Left ventricle myocardium superior (tissue), 1 donor: ENCODE data around the gene SLC24A1. TPM values are rescaled to one million over a fixed set of nuclear protein-coding genes. Genes with fewer than 3 reads are reported as not detected.

ENCODE experiments used
- ATAC-seq: fragments of 200-7000 bp; cut with Tn5 transposase; one replicate; pipeline ENCODE4 v1.9.1; 2020; ENCODE audit warnings: mild to moderate bottlenecking, moderate library complexity
- DNase-seq: peaks from one replicate; pipeline ENCODE4 v3.0.0-alpha.2; 2020
- intact Hi-C: fragments of 100-400 bp; cut with micrococcal nuclease; formaldehyde crosslinking; loops from one replicate; pipeline ENCODE4 v1.11.0; 2022
- total RNA-seq: library from RNA; stranded (reverse); fragmentation: NEBNext Ultra II Directional; extraction: Animal tissue kit (Norgen Biotek cat#: 25700); gene quantifications from one replicate; pipeline ENCODE4 v1.2.1, GENCODE V29; 2021
- donor health status: DM: no; HTN: yes; CAD: no; lungs with severe emphysema.

Gene SLC24A1
- total RNA-seq, 1 donor from 2014 or later = 1.7 TPM

DNA sequence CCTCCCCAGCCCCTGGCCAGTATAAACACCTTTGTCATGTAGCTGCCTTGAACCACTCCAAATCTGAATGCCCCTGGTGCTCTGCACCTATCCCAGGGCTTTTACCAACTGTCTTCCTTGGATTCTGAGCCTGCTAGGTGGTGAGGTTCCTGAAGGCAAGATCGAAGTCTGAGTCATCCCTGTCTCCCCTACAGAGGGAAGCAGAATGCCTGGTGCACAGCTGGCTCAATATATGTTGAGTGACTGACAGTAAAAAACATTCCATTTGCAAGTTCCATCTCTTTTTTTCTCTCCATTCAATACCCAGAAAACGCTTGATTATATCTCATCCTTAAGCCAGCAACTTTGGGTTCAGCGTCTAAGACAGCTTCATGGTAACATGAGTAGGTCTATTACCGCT lies 24.7 kb downstream of the SLC24A1 start:
- ATAC-seq (no peak), DNase-seq (no peak)
- intact Hi-C loops = no loop called here

DNA sequence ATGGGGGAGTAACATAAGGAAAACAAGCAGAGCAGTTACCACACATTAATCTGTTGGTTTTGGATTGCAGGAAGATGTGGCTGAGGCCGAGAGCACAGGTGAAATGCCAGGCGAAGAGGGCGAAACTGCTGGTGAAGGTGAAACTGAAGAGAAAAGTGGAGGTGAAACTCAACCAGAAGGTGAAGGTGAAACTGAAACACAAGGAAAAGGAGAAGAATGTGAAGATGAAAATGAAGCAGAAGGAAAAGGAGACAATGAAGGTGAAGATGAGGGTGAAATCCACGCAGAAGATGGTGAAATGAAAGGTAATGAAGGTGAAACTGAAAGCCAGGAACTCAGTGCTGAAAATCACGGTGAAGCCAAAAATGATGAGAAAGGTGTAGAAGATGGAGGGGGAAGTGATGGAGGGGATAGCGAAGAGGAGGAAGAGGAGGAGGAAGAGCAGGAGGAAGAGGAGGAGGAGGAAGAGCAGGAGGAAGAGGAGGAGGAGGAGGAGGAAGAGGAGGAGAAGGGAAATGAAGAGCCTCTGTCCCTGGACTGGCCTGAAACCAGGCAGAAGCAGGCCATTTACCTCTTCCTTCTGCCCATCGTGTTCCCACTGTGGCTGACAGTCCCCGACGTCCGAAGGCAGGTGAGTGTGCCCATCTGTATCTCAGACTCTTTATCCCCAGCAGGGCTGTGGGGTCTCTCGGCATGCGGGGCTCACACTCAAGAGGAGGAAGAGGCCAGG lies 28.7 kb downstream of the SLC24A1 start:
- ATAC-seq = no peak
- intact Hi-C loops = no loop called here
- no peak for DNase-seq

DNA sequence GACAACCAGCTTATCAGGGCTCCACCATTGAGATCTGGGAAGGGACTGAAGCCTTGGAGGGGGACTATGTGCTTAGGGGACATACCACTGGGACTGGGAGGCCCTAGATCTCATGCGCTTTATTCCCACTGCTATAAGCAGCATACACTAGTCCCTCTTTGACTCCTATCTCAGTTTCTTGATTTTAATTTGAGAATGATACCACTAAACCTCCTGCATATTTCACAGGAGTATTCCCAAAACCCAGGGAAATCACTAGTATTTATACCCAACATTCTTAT lies 29.2 kb downstream of the SLC24A1 start:
- DNase-seq (no peak), ATAC-seq (no peak)
- intact Hi-C loops = no loop called here

DNA sequence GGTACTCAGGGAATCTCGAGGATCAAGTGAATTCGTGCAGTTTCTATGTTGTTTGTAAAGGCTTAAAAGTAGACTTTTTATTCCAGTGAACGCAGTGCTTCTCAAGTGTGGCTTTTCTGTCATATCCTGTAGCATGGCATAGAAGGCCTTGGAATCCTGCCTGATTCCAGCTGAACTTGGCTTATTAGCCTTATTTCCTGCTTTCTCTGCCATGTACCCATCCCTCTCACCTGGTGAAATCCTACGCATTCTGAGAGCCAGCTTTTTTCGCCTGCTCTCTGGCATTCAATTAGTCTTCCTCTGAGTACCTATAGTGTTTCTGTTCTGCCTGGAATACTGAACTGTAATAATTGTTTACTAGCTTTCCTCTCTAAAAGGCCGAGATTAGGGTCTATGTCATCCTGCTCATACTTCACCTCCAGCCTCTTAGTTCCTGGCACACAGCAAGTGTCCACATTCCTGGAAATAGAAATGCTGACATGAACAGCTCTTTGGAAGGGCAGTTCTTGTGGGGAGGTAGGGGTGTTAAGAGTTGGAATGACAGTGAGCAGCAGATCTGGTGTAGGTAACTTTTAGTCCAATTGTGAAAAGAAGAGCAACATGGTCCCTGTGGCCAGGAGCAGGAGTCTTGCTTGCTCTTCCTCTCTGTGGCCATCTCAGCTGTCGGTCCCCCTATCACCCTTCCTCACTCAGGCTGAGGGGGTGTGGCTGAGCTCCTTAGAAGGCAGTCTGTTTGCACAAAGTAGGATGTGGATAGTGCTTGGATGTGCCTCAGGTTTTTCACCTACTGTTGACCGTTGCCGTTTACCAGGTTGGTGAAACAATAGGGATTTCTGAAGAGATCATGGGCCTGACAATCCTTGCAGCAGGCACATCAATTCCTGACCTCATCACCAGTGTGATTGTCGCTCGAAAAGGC lies 30.4 kb downstream of the SLC24A1 start:
- intact Hi-C loops = no loop called here
- DNase-seq (no peak), ATAC-seq (peak; percentile 45)

DNA sequence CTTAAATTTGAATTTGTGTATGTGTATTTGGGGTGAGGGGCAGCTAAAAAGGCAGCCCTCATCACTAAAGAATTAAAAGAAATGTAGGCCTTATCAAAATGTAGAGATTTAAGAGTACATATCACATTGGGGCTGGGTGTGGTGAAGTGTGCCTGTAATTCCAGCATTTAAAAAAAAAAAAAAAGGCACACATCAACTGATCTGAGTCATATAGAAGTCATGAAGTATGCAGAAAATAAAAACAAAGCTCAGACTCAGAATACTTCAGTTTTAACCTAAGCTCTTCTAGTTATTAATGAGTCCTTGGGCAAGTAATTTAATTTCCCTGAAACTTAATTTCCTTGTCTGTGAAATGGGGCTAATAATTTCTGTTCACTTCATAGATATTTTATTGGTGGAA lies 31.6 kb downstream of the SLC24A1 start:
- ATAC-seq (no peak), DNase-seq (no peak)
- intact Hi-C loops = no loop called here

DNA sequence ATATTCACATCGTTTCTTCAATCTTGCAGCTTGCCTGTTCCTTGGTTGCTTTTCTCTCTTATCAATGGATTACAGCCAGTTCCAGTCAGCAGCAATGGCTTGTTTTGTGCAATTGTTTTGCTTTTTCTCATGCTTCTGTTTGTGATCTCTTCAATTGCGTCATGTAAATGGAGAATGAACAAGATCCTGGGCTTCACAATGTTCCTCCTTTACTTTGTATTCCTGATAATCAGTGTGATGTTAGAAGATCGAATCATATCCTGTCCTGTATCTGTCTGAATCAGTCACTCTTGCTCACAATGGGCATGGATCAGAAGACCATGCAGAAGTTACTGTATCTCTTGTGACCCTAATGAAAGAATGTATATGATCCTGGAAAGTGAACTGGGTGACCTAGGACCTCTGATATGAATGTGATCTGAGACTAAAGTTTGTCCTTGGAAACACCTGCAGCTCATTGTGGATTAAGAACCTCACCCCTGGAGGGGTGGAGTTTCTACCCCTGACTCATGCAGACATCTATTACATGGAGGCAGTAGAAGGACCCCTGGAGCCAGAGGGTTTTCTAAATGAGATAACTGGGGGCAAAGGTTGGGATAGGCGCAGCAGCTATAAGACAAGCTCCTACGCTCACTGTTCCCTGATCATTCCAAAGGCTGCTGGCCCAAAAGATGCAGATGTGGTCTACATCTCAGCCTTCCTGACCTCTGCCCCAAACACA lies 32.2 kb downstream of the SLC24A1 start:
- ATAC-seq = no peak

DNA sequence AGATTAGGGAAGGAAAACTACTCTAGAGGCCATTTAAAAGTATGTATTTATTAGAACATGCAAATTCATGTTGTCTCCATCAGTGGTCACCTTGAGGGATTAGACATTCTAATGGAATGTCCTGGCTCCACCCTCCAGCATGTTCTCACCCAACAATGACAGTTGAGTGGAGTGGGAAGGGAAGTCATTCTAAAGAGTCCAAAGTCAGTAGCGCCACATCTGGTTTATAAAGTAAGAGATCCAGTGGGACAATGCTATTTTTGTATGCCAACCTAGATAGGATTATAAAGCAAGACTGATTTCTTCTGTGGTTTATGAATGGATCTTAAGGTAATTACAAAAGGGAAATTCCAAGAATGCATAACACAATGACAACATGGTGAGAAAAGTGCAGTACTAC lies 33.3 kb downstream of the SLC24A1 start:
- DNase-seq (no peak), ATAC-seq (no peak)
- intact Hi-C loops = no loop called here

More for the DNA sequence above, 32.2 kb downstream of the SLC24A1 start:
- intact Hi-C loops = no loop called here
- DNase-seq = no peak

DNA sequence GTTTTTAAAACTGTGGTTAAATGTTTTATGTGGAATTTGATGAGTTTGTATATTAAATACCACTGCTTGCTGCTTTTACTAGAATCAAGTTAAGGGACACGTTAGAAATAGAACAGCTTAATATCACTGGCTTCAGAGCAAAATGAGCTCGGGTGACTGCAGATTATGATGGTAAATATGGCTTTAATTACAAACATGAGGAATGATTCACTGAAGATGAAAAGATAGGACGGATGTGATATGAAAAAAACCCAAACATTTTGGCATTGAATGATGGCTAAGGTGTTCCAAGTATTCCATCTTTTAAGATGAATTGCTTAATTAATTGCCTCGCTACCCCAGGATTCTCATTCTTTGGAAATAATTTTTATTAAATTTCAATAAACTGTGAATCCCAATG lies 33.7 kb downstream of the SLC24A1 start:
- intact Hi-C loops = no loop called here
- no peak for DNase-seq
- no peak for ATAC-seq

DNA sequence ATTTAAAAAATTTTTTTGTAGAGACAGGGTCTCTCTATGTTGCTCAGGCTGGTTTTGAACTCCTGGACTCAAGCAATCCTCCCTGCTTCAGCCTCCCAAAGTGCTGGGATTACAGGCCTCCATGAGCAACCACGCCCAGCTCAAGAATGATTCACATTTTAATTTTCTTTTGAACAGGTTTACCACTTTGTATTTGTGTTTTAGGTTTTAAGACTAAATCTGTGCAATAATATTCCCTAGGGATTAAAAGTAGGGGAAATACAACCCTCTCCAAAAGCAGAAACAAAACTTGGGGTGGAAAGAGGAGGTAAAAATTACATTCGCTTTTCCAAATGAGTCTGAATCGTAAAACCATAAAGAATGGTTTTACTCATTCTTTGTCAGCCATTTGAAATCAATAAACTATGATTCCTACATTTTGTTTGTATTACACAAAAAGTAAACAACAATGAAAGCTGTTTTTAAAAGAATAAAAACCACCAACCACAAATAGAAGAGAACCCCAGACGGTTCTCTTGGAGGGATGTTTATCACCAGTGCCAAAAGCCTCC lies 37.8 kb downstream of the SLC24A1 start:
- intact Hi-C loops = no loop called here
- ATAC-seq (no peak), DNase-seq (no peak)

DNA sequence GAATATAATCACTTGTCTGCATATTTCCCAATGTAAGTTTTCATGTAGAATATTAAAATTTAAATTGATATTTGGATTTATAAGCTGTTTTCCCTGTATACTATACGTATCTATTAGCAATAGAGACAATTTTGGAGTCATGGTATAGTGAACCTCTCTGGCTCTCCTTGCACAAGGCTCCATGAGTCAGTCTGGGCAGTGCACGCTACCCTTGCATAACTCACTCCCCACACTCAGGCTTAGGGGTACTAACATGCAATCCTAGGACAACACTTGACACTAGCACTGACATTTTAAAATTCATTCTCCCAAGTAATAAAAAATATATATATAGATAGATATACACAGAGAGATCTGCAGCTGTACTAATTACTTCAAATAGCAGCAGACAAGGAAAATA lies 39.2 kb downstream of the SLC24A1 start:
- intact Hi-C loops = no loop called here
- ATAC-seq = no peak

DNA sequence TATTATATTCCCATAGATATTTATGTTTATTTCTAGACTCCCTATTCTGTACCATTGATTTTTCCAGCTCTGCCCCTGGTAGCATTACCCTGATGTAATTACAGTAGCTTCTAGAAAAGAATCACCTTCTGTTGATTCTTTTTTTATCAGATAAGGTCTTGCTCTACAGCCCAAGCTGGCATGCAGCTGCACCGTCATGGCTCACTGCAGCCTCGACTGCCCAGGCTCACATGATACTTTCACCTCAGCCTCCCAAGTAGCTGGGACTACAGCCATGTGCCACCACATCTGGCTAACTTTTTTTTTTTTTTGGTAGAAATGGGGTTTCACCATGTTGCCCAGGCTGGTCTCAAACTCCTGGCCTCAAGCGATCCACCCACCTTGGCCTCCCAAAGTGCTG lies 41.8 kb downstream of the SLC24A1 start:
- intact Hi-C loops = no loop called here
- ATAC-seq = no peak
- DNase-seq = no peak

More for the DNA sequence above, 39.2 kb downstream of the SLC24A1 start:
- DNase-seq = no peak

DNA sequence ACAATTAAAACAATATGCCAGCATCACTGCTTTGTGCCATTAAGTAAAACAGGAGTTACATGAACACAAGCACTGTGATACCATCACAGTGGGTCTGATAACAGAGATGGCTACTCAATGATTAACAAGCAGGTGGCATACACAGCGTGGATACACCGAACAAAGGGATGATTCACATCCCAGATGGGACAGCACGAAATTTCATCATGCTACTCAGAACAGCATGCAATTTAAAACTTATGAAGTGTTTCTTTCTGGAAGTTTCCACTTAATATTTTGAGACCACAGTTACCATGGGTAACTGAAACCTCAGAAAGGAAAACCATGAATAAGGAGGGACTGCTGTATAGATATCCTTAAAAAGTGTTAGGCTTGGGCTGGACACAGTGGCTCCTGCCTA lies 44.5 kb downstream of the SLC24A1 start:
- ATAC-seq = no peak
- no peak for DNase-seq
- intact Hi-C loops = no loop called here

DNA sequence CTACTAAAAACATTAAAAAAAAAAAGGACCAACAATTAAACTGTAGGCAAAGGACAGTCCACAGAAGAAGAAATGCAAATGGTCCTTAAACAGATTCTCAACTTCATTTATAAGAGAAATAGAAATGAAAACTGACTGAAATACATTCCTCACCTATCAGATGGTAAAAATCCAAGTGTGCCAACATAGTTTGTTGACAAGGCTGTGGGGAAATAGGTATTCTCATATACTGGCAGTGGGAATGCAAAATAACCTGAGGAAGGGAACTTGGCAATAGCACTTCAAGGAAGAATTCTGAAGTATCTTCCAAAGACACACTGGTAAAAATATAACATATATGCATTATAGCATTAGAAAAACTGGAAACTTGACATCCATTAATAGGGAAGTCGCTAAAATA lies 53.8 kb downstream of the SLC24A1 start:
- intact Hi-C loops = no loop called here
- no peak for ATAC-seq
- DNase-seq = no peak

DNA sequence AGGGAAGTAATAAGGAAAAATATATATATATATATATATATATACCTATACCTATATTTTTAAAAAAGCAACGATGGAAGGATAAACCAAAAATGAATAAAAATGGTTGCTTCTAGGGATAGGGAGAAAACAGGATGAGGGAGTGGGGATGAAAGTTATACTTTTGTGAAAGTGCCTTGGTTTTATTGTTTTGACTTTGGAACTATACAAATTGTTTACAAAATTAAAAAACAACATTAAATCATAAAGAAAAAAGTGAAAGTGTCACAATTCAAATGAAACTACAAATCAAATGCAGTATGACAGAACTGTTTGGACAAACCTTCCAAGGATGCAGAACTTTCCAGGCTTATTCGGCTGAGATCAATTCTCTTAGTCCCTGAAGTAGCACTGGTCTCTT lies 54.4 kb downstream of the SLC24A1 start:
- ATAC-seq (no peak), DNase-seq (no peak)
- intact Hi-C loops = no loop called here

DNA sequence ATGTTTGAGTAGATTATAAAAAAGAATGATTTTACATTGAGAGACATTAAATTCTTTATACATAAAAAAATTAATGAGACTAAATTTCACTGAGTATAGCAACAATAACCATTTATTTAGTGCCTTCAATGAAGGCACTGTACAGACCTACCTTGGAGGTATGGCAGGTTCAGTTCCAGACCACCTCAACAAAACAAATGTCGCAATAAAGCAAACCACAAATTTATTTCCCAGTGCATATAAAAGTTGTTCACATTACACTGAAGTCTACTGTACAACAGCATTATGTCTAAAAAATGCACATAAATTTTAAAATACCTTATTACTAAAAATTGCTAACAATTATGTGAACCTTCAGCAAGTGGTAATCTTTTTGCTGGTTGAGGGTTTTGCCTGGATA lies 58.8 kb downstream of the SLC24A1 start:
- no peak for ATAC-seq
- intact Hi-C loops = no loop called here
- no peak for DNase-seq

DNA sequence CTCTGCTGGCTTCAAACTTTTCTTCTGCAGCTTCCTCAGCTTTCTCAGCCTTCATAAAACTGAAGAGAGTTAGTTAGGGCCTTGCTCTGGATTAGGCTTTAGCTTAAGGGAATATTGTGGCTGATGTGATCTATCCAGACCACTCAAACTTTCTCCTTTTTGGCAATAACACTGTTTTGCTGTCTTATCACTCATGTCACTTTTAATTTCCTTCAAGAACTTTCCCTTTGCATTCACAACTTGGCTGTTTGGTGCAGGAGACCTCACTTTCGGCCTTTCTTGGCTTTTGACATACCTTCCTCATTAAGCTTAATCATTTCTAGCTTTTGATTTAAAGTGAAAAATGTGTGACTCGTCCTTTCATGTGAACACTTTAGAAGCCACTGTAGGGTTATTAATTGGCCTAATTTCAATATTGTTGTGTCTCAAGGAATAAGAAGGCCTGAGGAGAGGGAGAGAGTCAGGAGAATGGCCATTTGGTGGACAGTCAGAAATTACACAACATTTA lies 60.7 kb downstream of the SLC24A1 start:
- ATAC-seq (no peak), DNase-seq (no peak)
- intact Hi-C loops = no loop called here

DNA sequence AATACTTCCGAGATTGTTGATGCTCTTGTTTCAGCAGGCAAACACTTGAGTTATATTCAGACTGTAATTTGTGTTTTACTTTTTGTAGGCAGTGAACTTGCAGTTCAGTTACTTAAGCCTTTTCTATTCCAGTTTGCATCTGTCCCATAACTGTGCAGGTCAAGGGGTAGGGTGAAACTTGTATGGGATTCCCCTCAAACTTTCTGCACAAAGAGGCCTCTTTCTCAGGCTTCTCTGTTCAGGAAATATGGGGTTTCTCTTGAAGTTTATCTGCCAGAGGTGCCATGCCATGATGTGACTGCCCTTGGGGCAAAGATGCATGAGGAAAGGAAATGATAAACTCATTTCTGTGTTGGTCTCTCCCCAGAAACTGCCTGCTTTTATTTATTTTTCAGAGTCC lies 66.7 kb downstream of the SLC24A1 start:
- intact Hi-C loops = no loop called here
- ATAC-seq = no peak
- no peak for DNase-seq

DNA sequence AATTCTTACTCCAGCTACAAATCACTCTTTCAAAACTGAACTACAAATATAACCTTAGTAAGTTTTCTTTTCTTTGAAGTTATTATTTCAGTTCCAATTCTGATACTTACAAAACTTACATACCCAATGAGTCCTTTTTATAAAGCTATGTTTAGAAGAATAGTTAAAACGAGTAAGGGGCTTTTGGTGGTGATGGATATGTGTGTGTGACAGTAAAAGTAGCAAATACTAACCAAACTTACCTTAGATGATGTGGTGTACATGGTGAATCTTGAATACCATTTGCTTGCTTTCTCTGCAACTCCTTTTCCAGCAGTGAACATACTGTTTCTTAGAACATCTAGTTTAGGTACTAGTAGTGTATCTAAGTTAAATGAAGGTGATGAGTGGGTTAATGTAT lies 68.4 kb downstream of the SLC24A1 start:
- intact Hi-C loops = no loop called here
- no peak for DNase-seq
- no peak for ATAC-seq

DNA sequence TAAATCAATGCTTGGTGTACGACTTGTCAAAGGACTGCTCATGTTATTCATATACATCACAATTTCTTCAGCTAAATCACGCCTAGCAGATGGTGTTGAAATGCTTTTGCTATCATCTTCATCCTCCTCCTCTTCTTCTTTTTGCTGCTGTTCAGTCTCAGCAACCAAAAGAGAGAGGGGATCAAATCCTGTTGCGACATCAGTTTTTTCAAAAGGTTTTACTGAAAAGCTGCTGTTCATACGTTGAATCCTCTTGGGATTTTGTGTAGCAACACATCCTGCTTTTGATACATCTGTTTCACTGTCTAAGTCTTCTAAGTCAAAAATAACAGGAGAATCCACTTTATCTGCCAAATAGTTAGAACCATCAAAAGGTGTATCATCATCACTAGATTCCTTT lies 69.0 kb downstream of the SLC24A1 start:
- no peak for ATAC-seq
- intact Hi-C loops = no loop called here
- DNase-seq = no peak

DNA sequence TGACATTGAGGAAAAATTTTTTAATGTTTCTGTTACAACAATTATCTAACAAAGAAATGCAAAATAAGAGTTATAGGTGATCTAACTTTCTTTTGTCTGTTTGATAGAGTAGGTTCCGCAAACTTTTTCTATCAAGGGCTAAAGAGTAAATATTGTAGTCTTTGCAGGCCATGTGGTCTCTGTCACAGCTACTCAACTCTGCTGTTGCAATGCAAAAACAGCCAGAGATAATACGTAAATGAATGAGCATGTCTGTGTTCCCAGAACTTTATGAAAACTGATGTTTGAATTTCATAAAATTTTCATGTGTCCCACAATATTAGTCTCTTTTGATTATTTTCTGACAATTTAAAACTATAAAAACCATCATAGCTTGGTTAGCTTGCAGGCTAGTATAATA lies 73.3 kb downstream of the SLC24A1 start:
- intact Hi-C loops = no loop called here
- ATAC-seq (no peak), DNase-seq (no peak)
